ENCODE data around the gene TAS2R43. TPM values are rescaled to one million over a fixed set of nuclear protein-coding genes. Genes with fewer than 3 reads are reported as not detected.
"Not testable (repeated sequence)": the region's sequence is repeated elsewhere in the genome, so short reads cannot be mapped to it uniquely, and the experiment has no call there.

TAS2R43 gene
- total RNA-seq, 1 experiment from 2014 or later: not detected

GRCh38 chr12:11130382-11130781 lies 38.3 kb upstream of the TAS2R43 start:
- BruUV-seq (replicated peaks): no TSS peak
- ChIA-PET POLR2A (no interaction called here), CTCF (no interaction called here), RAD21 (ENCODE audit: low non-redundant PET in 1 of 2, low total read pairs in 2 of 2, uncharacterized antibody in 2 of 2, unreplicated experiment in 2 of 2) (no interaction called here)
- no peak for DNase-seq (ENCODE audit: low read depth, low spot score)
- no peaks in the 10 kb centered on the region for H3K27me3 ChIP-seq (ENCODE audit: insufficient read depth, low read length)
- H3K9me3 ChIP-seq (ENCODE audit: control insufficient read depth in 1 of 2, insufficient read depth in 1 of 2, low read depth in 1 of 2, low read length in 2 of 2): no peaks in the 10 kb centered on the region
- no peak overlapping the region for H2AFZ ChIP-seq (ENCODE audit: low read depth, low read length, poor library complexity, severe bottlenecking)
- no peaks in the 10 kb centered on the region for H3K36me3 ChIP-seq (ENCODE audit: control insufficient read depth in 1 of 2, insufficient read depth in 2 of 2, low read length in 2 of 2)
- no peak overlapping the region for H3K27ac ChIP-seq (ENCODE audit: low read depth, low read length)
- H3K4me2 ChIP-seq (ENCODE audit: low read length): no peak overlapping the region
- TF ChIP-seq POLR2A (IDR thresholded peaks at IDR 0.05; ENCODE audit: borderline replicate concordance, extremely low read depth, insufficient read depth, insufficient read length) (no peak), ELF1 (IDR thresholded peaks at IDR 0.05; ENCODE audit: borderline replicate concordance, low read depth) (no peak), REST (IDR thresholded peaks at IDR 0.05; ENCODE audit: low read depth) (no peak), SP1 (IDR thresholded peaks at IDR 0.05; ENCODE audit: low read depth) (no peak), YY1 (IDR thresholded peaks at IDR 0.05; ENCODE audit: extremely low read depth, insufficient replicate concordance, low read depth, low read length) (no peak), EZH2phosphoT487 (IDR thresholded peaks at IDR 0.05; ENCODE audit: borderline replicate concordance) (no peak), TCF7L2 (IDR thresholded peaks at IDR 0.05; ENCODE audit: borderline replicate concordance, extremely low read depth, insufficient read depth, insufficient read length) (no peak), EGR1 (IDR thresholded peaks at IDR 0.05; ENCODE audit: low read depth) (no peak), ZBTB33 (IDR thresholded peaks at IDR 0.05; ENCODE audit: extremely low read depth, insufficient replicate concordance, low read length) (no peak), CTCF (IDR thresholded peaks at IDR 0.05 in 2 of 3, conservative IDR thresholded peaks at IDR 0.05 in 1 of 3; ENCODE audit: borderline replicate concordance in 1 of 3, insufficient read depth in 1 of 3, low read depth in 2 of 3, low read length in 2 of 3) (no peak), FOSL1 (IDR thresholded peaks at IDR 0.05; ENCODE audit: low read depth) (no peak)
- intact Hi-C loops (cut with micrococcal nuclease): no loop called here
- H3K4me1 ChIP-seq (ENCODE audit: control insufficient read depth in 1 of 2, insufficient read depth in 2 of 2, low read length in 2 of 2): no peaks in the 10 kb centered on the region
- no peak overlapping the region for H3K4me3 ChIP-seq (replicated peaks in 1 of 2; ENCODE audit: low read depth in 1 of 2, low read length in 2 of 2)
- peaks cover 4% of the 10 kb centered on the region; the same call in 1 of the 2 replicates for H4K20me1 ChIP-seq (ENCODE audit: insufficient read depth)
- H3K9me2 ChIP-seq (ENCODE audit: insufficient read depth): no peaks in the 10 kb centered on the region
- peaks cover 85% of the 10 kb centered on the region for H3K79me2 ChIP-seq (ENCODE audit: insufficient read depth, low read length)
- no peak for ATAC-seq
- H3K9ac ChIP-seq (ENCODE audit: low read length): no peak overlapping the region

GRCh38 chr12:11114130-11114529 lies 22.0 kb upstream of the TAS2R43 start:
- H3K9me3 ChIP-seq (ENCODE audit: control insufficient read depth in 1 of 2, insufficient read depth in 1 of 2, low read depth in 1 of 2, low read length in 2 of 2); intact Hi-C loops (cut with micrococcal nuclease); H3K27ac ChIP-seq (ENCODE audit: low read depth, low read length); H3K9ac ChIP-seq (ENCODE audit: low read length); RAD21 ChIA-PET (ENCODE audit: low non-redundant PET in 1 of 2, low total read pairs in 2 of 2, uncharacterized antibody in 2 of 2, unreplicated experiment in 2 of 2); H3K4me2 ChIP-seq (ENCODE audit: low read length); H3K27me3 ChIP-seq (ENCODE audit: insufficient read depth, low read length); CTCF ChIA-PET; H2AFZ ChIP-seq (ENCODE audit: low read depth, low read length, poor library complexity, severe bottlenecking); H4K20me1 ChIP-seq (ENCODE audit: insufficient read depth); H3K9me2 ChIP-seq (ENCODE audit: insufficient read depth); BruUV-seq (replicated peaks); H3K4me3 ChIP-seq (replicated peaks in 1 of 2; ENCODE audit: low read depth in 1 of 2, low read length in 2 of 2); POLR2A ChIA-PET; ATAC-seq; H3K4me1 ChIP-seq (ENCODE audit: control insufficient read depth in 1 of 2, insufficient read depth in 2 of 2, low read length in 2 of 2); DNase-seq (ENCODE audit: low read depth, low spot score); H3K36me3 ChIP-seq (ENCODE audit: control insufficient read depth in 1 of 2, insufficient read depth in 2 of 2, low read length in 2 of 2): not testable (repeated sequence)
- H3K79me2 ChIP-seq (ENCODE audit: insufficient read depth, low read length): peaks cover 94% of the 10 kb centered on the region
